Smooth muscle cell (in vitro differentiated cells): ENCODE data around the gene ZER1. TPM values are rescaled to one million over a fixed set of nuclear protein-coding genes. Genes with fewer than 3 reads are reported as not detected.

Experiments
- DNase-seq: peaks from one replicate; lab custom pipeline; 2025; ENCODE audit not compliant: unreplicated experiment; lab: John Stamatoyannopoulos, UW
- H2AFZ ChIP-seq: fragments of 200-600 bp; sonication (generic); 2 replicates; pipeline ENCODE4 v1.6.0; 2016; ENCODE audit warnings: antibody characterized with exemption, low read depth, mild to moderate bottlenecking
- H3F3A ChIP-seq: fragments of 200-600 bp; sonication (generic); 2 replicates; pipeline ENCODE4 v1.6.0; 2017; ENCODE audit warnings: antibody characterized with exemption, low read depth
- H3K27ac ChIP-seq: fragments of 200-600 bp; sonication (generic); 2 replicates; pipeline ENCODE4 v1.5.1; 2016; ENCODE audit warnings: low read depth, mild to moderate bottlenecking
- H3K27me3 ChIP-seq: fragments of 200-600 bp; sonication (generic); 2 replicates; pipeline ENCODE4 v1.6.1; 2016; ENCODE audit warnings: low read depth, mild to moderate bottlenecking
- H3K36me3 ChIP-seq: fragments of 200-600 bp; sonication (generic); 2 replicates; pipeline ENCODE4 v1.5.1; 2016; ENCODE audit warnings: low read depth
- H3K4me1 ChIP-seq: fragments of 200-600 bp; sonication (generic); 2 replicates; pipeline ENCODE4 v1.5.1; 2016; ENCODE audit warnings: low read depth
- H3K4me2 ChIP-seq: fragments of 200-600 bp; sonication (generic); 2 replicates; pipeline ENCODE4 v1.6.0; 2016; ENCODE audit warnings: mild to moderate bottlenecking
- H3K4me3 ChIP-seq: fragments of 200-600 bp; sonication (generic); 2 replicates; pipeline ENCODE4 v1.5.1; 2016; ENCODE audit warnings: mild to moderate bottlenecking
- H3K79me2 ChIP-seq: fragments of 200-600 bp; sonication (generic); 2 replicates; pipeline ENCODE4 v1.6.0; 2016; ENCODE audit warnings: low read depth, mild to moderate bottlenecking
- H3K9ac ChIP-seq: fragments of 200-600 bp; sonication (generic); 2 replicates; pipeline ENCODE4 v1.6.0; 2016; ENCODE audit warnings: low read depth
- H3K9me3 ChIP-seq: fragments of 200-600 bp; sonication (generic); replicated peaks from 2 replicates; pipeline ENCODE4 v1.5.1; 2016; ENCODE audit warnings: low read depth
- H4K20me1 ChIP-seq: fragments of 200-600 bp; sonication (generic); 2 replicates; pipeline ENCODE4 v1.6.0; 2016; ENCODE audit warnings: low read depth
- CTCF ChIP-seq: fragments of 200-600 bp; sonication (generic); IDR thresholded peaks from 2 replicates; pipeline ENCODE4 v1.5.1; 2017; ENCODE audit warnings: borderline replicate concordance, mild to moderate bottlenecking, antibody characterized with exemption; ENCODE audit not compliant: insufficient read depth, poor library complexity, severe bottlenecking
- WGBS: methylation state at CpG from one replicate; pipeline ENCODE4 v1.1.7; 2016; ENCODE audit warnings: low lambda C conversion rate; 5-methylcytosine and 5-hydroxymethylcytosine counted together
- polyA plus RNA-seq: library from polyadenylated mRNA; unstranded; fragments of >200 nt; fragmentation: Nextera tagmentation; extraction: Ambion mirVana; gene quantifications from 2 replicates; pipeline ENCODE4 v1.2.1, GENCODE V29; 2016
- small RNA-seq: library from RNA; depleted of rRNA; stranded (forward); fragments of <200 nt; gene quantifications from one replicate; pipeline ENCODE3, GENCODE V24; 2014
- total RNA-seq: library from RNA; depleted of rRNA; stranded (reverse); fragments of >200 nt; gene quantifications from 2 replicates; pipeline ENCODE4 v1.2.3, GENCODE V29; 2014

Gene ZER1
- total and polyA plus RNA-seq, 2 experiments from 2014 or later: 30.6 to 38.4 TPM

- Histone ChIP-seq H3K4me2 (peak overlapping the region; percentile 98), H3K36me3 (no peaks in the 10 kb centered on the region), H3F3A (peaks cover 4% of the 10 kb centered on the region), H3K4me1 (peaks cover 18% of the 10 kb centered on the region), H3K27ac (peak overlapping the region; percentile 75), H4K20me1 (no peaks in the 10 kb centered on the region), H3K79me2 (peaks cover 13% of the 10 kb centered on the region), H3K9ac (peak overlapping the region; percentile 60), H2AFZ (peak overlapping the region; percentile 71), H3K9me3 (no peaks in the 10 kb centered on the region), H3K4me3 (peak overlapping the region; percentile 66), H3K27me3 (no peaks in the 10 kb centered on the region)
- DNase-seq: no peak
- WGBS: 4% methylated on average over 15 of the region's 15 CpGs
- TF ChIP-seq CTCF: no peak
Measured at GRCh38 chr9:128684325-128685199, 87.2 kb downstream of the ZER1 start.

- DNase-seq: no peak
- peak overlapping the region; percentile 71 for H2AFZ ChIP-seq
- peak overlapping the region; percentile 75 for H3K27ac ChIP-seq
- peak overlapping the region; percentile 98 for H3K4me2 ChIP-seq
- no peak for TF ChIP-seq CTCF
- 0% methylated on average over 3 of the region's 3 CpGs for WGBS
- peak overlapping the region; percentile 60 for H3K9ac ChIP-seq
- H3K9me3 ChIP-seq: no peaks in the 10 kb centered on the region
- peak overlapping the region; percentile 66 for H3K4me3 ChIP-seq
- no peaks in the 10 kb centered on the region for H4K20me1 ChIP-seq
- H3F3A ChIP-seq: peaks cover 4% of the 10 kb centered on the region
- H3K36me3 ChIP-seq: no peaks in the 10 kb centered on the region
- peaks cover 18% of the 10 kb centered on the region for H3K4me1 ChIP-seq
- no peaks in the 10 kb centered on the region for H3K27me3 ChIP-seq
- peaks cover 13% of the 10 kb centered on the region for H3K79me2 ChIP-seq
Measured at GRCh38 chr9:128684065-128684324, 87.7 kb downstream of the ZER1 start.

GRCh38 chr9:128683340-128684064, 88.2 kb downstream of the ZER1 start:
- peak overlapping the region; percentile 75 for H3K27ac ChIP-seq
- peaks cover 13% of the 10 kb centered on the region for H3K79me2 ChIP-seq
- H3K9ac ChIP-seq: peak overlapping the region; percentile 60
- peak overlapping the region; percentile 98 for H3K4me2 ChIP-seq
- H3K9me3 ChIP-seq: no peaks in the 10 kb centered on the region
- peaks cover 2% of the 10 kb centered on the region for H3F3A ChIP-seq
- WGBS: 2% methylated on average over 21 of the region's 21 CpGs
- peak overlapping the region; percentile 66 for H3K4me3 ChIP-seq
- no peaks in the 10 kb centered on the region for H3K36me3 ChIP-seq
- H4K20me1 ChIP-seq: no peaks in the 10 kb centered on the region
- no peak for DNase-seq
- no peaks in the 10 kb centered on the region for H3K27me3 ChIP-seq
- peak overlapping the region; percentile 71 for H2AFZ ChIP-seq
- no peak for TF ChIP-seq CTCF
- peaks cover 18% of the 10 kb centered on the region for H3K4me1 ChIP-seq

Small RNAs within 50 kb of the gene (small RNA-seq; reads per million reads assigned to genes)
- gene RF00017: not detected
- gene RN7SL560P: not detected

Other genes starting within 250 kb of the ZER1 start
- gene SPTAN1, start 219.3 kb downstream of the ZER1 start, total RNA-seq: 143 and 145 TPM in 2 replicates
- 84.9 and 115 TPM in 2 replicates for gene SPTAN1, start 219.3 kb downstream of the ZER1 start, polyA plus RNA-seq
- 23.5 and 28.6 TPM in 2 replicates for gene DYNC2I2, start 115.1 kb downstream of the ZER1 start, total RNA-seq
- 50.9 and 58.3 TPM in 2 replicates for gene DYNC2I2, start 115.1 kb downstream of the ZER1 start, polyA plus RNA-seq
- 262 and 380 TPM in 2 replicates for gene SET, start 82.7 kb downstream of the ZER1 start, total RNA-seq
- gene SET, start 82.7 kb downstream of the ZER1 start, polyA plus RNA-seq: 162 and 197 TPM in 2 replicates
- gene PKN3, start 69.4 kb downstream of the ZER1 start, total RNA-seq: 0.63 and 1.4 TPM in 2 replicates
- gene PKN3, start 69.4 kb downstream of the ZER1 start, polyA plus RNA-seq: 1.5 and 2.2 TPM in 2 replicates
- 19.9 and 20.8 TPM in 2 replicates for gene ZDHHC12, start 47.8 kb downstream of the ZER1 start, total RNA-seq
- 31.3 and 49.0 TPM in 2 replicates for gene ZDHHC12, start 47.8 kb downstream of the ZER1 start, polyA plus RNA-seq
- gene TBC1D13, start 15.3 kb upstream of the ZER1 start, total RNA-seq: 7.6 and 25.5 TPM in 2 replicates
- 27.4 and 29.3 TPM in 2 replicates for gene TBC1D13, start 15.3 kb upstream of the ZER1 start, polyA plus RNA-seq
- 10.8 and 18.4 TPM in 2 replicates for gene ENDOG, start 46.6 kb upstream of the ZER1 start, total RNA-seq
- 30.5 and 35.1 TPM in 2 replicates for gene ENDOG, start 46.6 kb upstream of the ZER1 start, polyA plus RNA-seq
- gene SPOUT1, start 57.9 kb upstream of the ZER1 start, total RNA-seq: 6.2 and 8.7 TPM in 2 replicates
- 44.8 and 50.4 TPM in 2 replicates for gene SPOUT1, start 57.9 kb upstream of the ZER1 start, polyA plus RNA-seq
- gene KYAT1, start 110.0 kb upstream of the ZER1 start, total RNA-seq: 3.1 and 10.2 TPM in 2 replicates
- gene KYAT1, start 110.0 kb upstream of the ZER1 start, polyA plus RNA-seq: 7.7 and 9.3 TPM in 2 replicates
- gene LRRC8A, start 110.2 kb upstream of the ZER1 start, total RNA-seq: 44.9 and 50.1 TPM in 2 replicates
- gene LRRC8A, start 110.2 kb upstream of the ZER1 start, polyA plus RNA-seq: 48.6 and 58.3 TPM in 2 replicates
- 7.3 and 17.3 TPM in 2 replicates for gene PHYHD1, start 149.1 kb upstream of the ZER1 start, total RNA-seq
- 30.5 and 37.6 TPM in 2 replicates for gene PHYHD1, start 149.1 kb upstream of the ZER1 start, polyA plus RNA-seq
- gene DOLK, start 175.7 kb upstream of the ZER1 start, total RNA-seq: 14.1 and 18.7 TPM in 2 replicates
- 26.2 and 31.3 TPM in 2 replicates for gene DOLK, start 175.7 kb upstream of the ZER1 start, polyA plus RNA-seq
- 40.9 and 45.8 TPM in 2 replicates for gene NUP188, start 175.8 kb upstream of the ZER1 start, total RNA-seq
- 27.5 and 31.9 TPM in 2 replicates for gene NUP188, start 175.8 kb upstream of the ZER1 start, polyA plus RNA-seq